Astrocyte (in vitro differentiated cells and primary cell): ENCODE data around the gene ATP8B1. TPM values are rescaled to one million over a fixed set of nuclear protein-coding genes. Genes with fewer than 3 reads are reported as not detected.

Experiments
- DNase-seq: peaks from one replicate; pipeline ENCODE4 v3.0.0-alpha.2; 2010; ENCODE audit warnings: low read depth
- FAIRE-seq: peaks from 2 replicates; lab custom pipeline; 2011; peaks lifted over from hg19 to GRCh38; lab: Jason Lieb, UNC
- H2AFZ ChIP-seq: 2 replicates; pipeline ENCODE4 v1.6.0; 2012; ENCODE audit warnings: low read depth, low read length, inconsistent platforms
- H3K27ac ChIP-seq: 2 replicates; pipeline ENCODE4 v1.5.1; 2011; ENCODE audit warnings: low read depth, low read length, inconsistent platforms
- H3K27me3 ChIP-seq: 2 replicates; pipeline ENCODE4 v1.6.0; 2011; ENCODE audit warnings: low read length, inconsistent platforms; ENCODE audit not compliant: insufficient read depth
- H3K36me3 ChIP-seq: 2 replicates; pipeline ENCODE4 v1.5.1; 2011; ENCODE audit warnings: low read length, inconsistent platforms; ENCODE audit not compliant: insufficient read depth
- H3K4me1 ChIP-seq: 2 replicates; pipeline ENCODE4 v1.5.1; 2011; ENCODE audit warnings: low read length, inconsistent platforms; ENCODE audit not compliant: insufficient read depth
- H3K4me2 ChIP-seq: 2 replicates; pipeline ENCODE4 v1.6.0; 2012; ENCODE audit warnings: low read length, inconsistent platforms
- H3K4me3 ChIP-seq: 2 replicates; pipeline ENCODE4 v1.5.1; 2011; ENCODE audit warnings: low read depth, mild to moderate bottlenecking, low read length, inconsistent platforms; ENCODE audit not compliant: insufficient read depth
- H3K79me2 ChIP-seq: 2 replicates; pipeline ENCODE4 v1.6.0; 2012; ENCODE audit warnings: mild to moderate bottlenecking, low read length, inconsistent platforms; ENCODE audit not compliant: insufficient read depth
- H3K9ac ChIP-seq: 2 replicates; pipeline ENCODE4 v1.6.0; 2012; ENCODE audit warnings: mild to moderate bottlenecking, low read length, inconsistent platforms
- H3K9me3 ChIP-seq: 2 replicates; pipeline ENCODE4 v1.5.1; 2012; ENCODE audit warnings: low read depth, mild to moderate bottlenecking, low read length, inconsistent platforms; ENCODE audit not compliant: insufficient read depth
- H4K20me1 ChIP-seq: 2 replicates; pipeline ENCODE4 v1.6.0; 2012; ENCODE audit warnings: low read length, inconsistent platforms; ENCODE audit not compliant: insufficient read depth
- H3K27ac Mint-ChIP-seq: one replicate; pipeline ENCODE4 v1.8.0; 2021; ENCODE audit warnings: mild to moderate bottlenecking, mixed read lengths; ENCODE audit not compliant: unreplicated experiment
- H3K27me3 Mint-ChIP-seq: one replicate; pipeline ENCODE4 v1.8.0; 2021; ENCODE audit warnings: low read depth, mixed read lengths; ENCODE audit not compliant: unreplicated experiment
- H3K36me3 Mint-ChIP-seq: one replicate; pipeline ENCODE4 v1.8.0; 2021; ENCODE audit warnings: low read depth, mixed read lengths; ENCODE audit not compliant: unreplicated experiment
- H3K4me1 Mint-ChIP-seq: one replicate; pipeline ENCODE4 v1.8.0; 2021; ENCODE audit warnings: low read depth, mixed read lengths; ENCODE audit not compliant: unreplicated experiment
- H3K4me3 Mint-ChIP-seq: one replicate; pipeline ENCODE4 v1.8.0; 2021; ENCODE audit warnings: mild to moderate bottlenecking, moderate library complexity, mixed read lengths; ENCODE audit not compliant: unreplicated experiment
- H3K9me3 Mint-ChIP-seq: one replicate; pipeline ENCODE4 v1.8.0; 2021; ENCODE audit warnings: mild to moderate bottlenecking, mixed read lengths; ENCODE audit not compliant: unreplicated experiment
- EZH2 ChIP-seq: IDR thresholded peaks from 2 replicates; pipeline ENCODE4 v1.6.1; 2012; ENCODE audit warnings: mild to moderate bottlenecking, low read length, inconsistent platforms; ENCODE audit not compliant: insufficient read depth
- total RNA-seq: library from RNA; stranded (reverse); gene quantifications from 2 replicates; pipeline ENCODE4 v1.2.1, GENCODE V29; 2021
- TF ChIP-seq, protein P1 (sequence below): IDR thresholded peaks from 2 replicates; pipeline ENCODE4 v1.5.1; 2011; ENCODE audit warnings: low read depth, mild to moderate bottlenecking, inconsistent platforms, low read length, moderate library complexity; ENCODE audit not compliant: insufficient read depth

ATP8B1 gene
- total RNA-seq, 1 donor from 2014 or later: 10.4 TPM

GRCh38 chr18:57797209-57797651 lies 5.9 kb downstream of the ATP8B1 start:
- Histone ChIP-seq H3K9ac (peak overlapping the region; percentile 7), H2AFZ (no peak overlapping the region), H3K27ac (no peak overlapping the region), H3K9me3 (no peaks in the 10 kb centered on the region), H3K4me3 (no peak overlapping the region), H3K27me3 (no peaks in the 10 kb centered on the region), H3K4me2 (peak overlapping the region; percentile 8), H3K79me2 (peaks cover 100% of the 10 kb centered on the region), H3K36me3 (peaks cover 6% of the 10 kb centered on the region), H4K20me1 (peaks cover 86% of the 10 kb centered on the region), H3K4me1 (peaks cover 43% of the 10 kb centered on the region)
- Mint-ChIP-seq H3K36me3 (peaks cover 5% of the 10 kb centered on the region), H3K27me3 (peaks cover 2% of the 10 kb centered on the region), H3K4me1 (peaks cover 18% of the 10 kb centered on the region), H3K4me3 (no peak overlapping the region), H3K27ac (no peak overlapping the region), H3K9me3 (no peaks in the 10 kb centered on the region)
- FAIRE-seq: no peak
- TF ChIP-seq EZH2: no peak
- TF ChIP-seq, protein P1, sequence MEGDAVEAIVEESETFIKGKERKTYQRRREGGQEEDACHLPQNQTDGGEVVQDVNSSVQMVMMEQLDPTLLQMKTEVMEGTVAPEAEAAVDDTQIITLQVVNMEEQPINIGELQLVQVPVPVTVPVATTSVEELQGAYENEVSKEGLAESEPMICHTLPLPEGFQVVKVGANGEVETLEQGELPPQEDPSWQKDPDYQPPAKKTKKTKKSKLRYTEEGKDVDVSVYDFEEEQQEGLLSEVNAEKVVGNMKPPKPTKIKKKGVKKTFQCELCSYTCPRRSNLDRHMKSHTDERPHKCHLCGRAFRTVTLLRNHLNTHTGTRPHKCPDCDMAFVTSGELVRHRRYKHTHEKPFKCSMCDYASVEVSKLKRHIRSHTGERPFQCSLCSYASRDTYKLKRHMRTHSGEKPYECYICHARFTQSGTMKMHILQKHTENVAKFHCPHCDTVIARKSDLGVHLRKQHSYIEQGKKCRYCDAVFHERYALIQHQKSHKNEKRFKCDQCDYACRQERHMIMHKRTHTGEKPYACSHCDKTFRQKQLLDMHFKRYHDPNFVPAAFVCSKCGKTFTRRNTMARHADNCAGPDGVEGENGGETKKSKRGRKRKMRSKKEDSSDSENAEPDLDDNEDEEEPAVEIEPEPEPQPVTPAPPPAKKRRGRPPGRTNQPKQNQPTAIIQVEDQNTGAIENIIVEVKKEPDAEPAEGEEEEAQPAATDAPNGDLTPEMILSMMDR: no peak
- DNase-seq: no peak

- DNase-seq: no peak
- Histone ChIP-seq H3K4me1 (peaks cover 36% of the 10 kb centered on the region), H4K20me1 (peaks cover 69% of the 10 kb centered on the region), H3K27me3 (no peaks in the 10 kb centered on the region), H3K4me2 (no peak overlapping the region), H3K36me3 (peaks cover 6% of the 10 kb centered on the region), H3K9ac (no peak overlapping the region), H3K79me2 (peaks cover 100% of the 10 kb centered on the region), H3K9me3 (no peaks in the 10 kb centered on the region), H2AFZ (no peak overlapping the region), H3K4me3 (no peak overlapping the region), H3K27ac (no peak overlapping the region)
- peaks cover 2% of the 10 kb centered on the region for H3K27me3 Mint-ChIP-seq
- H3K4me1 Mint-ChIP-seq: peaks cover 25% of the 10 kb centered on the region
- no peak for FAIRE-seq
- H3K27ac Mint-ChIP-seq: no peak overlapping the region
- no peak overlapping the region for H3K4me3 Mint-ChIP-seq
- peaks cover 7% of the 10 kb centered on the region for H3K36me3 Mint-ChIP-seq
- no peaks in the 10 kb centered on the region for H3K9me3 Mint-ChIP-seq
- TF ChIP-seq, protein P1: no peak
- TF ChIP-seq EZH2: no peak
These were observed 8.0 kb downstream of the ATP8B1 start for GRCh38 chr18:57794951-57795728.
